GM18508 (cell line): ENCODE measurements around the gene ADRA2B.

Experiments used
- ATAC-seq: cut with Tn5 transposase; IDR thresholded peaks from one replicate; pipeline ENCODE4 v1.9.1; 2021; ENCODE audit warnings: moderate number of reproducible peaks; ENCODE audit not compliant: insufficient read depth, unreplicated experiment

ADRA2B gene

DNA sequence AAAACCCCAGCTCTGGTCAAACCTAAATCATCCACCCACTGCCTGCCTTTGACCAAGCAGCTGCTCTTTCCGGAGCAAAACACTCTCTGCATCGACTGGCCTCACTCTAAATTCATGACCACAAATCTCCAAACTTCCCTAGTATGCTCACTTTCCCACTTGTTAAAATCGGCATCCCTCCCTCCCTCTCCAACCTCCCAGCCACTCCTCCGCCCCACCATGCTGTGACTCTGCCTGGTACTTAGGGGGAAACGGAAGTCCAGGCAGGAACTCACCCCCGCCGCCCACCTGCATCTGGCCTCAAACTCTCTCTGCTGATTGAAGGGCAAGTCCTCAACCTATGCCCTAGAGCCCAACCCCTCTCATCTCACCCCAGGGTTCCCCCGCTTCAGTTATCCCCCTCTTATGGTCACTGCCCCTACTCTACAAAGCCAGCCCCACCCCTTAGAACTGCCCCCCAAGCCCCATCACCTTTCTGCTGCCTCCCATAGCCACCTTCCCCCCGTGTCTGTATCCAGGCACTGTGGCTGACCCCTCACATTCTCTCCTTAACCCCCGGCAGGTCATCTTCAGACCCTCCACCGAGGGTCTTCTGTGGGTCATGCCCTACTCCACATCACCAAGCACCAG, 3.8 kb upstream of the ADRA2B start:
- no peak for ATAC-seq

DNA sequence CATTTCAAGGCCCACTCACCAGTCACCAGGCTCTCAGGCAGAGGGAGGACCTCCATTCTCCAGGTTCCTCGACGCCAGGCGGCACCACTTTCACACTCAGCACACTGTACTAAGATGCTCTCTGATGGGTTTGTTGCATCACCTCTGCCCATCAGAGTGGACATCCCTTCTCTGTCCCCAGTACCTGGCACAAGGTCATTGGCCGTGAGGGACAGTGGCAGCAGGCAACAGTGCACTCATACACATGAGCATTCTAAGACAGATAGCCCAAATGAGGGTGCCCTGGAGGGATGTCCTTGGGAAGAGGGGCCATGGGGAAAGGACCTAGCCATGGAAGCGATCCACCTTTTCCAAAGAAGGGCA, 3.0 kb upstream of the ADRA2B start:
- ATAC-seq, result no peak

DNA sequence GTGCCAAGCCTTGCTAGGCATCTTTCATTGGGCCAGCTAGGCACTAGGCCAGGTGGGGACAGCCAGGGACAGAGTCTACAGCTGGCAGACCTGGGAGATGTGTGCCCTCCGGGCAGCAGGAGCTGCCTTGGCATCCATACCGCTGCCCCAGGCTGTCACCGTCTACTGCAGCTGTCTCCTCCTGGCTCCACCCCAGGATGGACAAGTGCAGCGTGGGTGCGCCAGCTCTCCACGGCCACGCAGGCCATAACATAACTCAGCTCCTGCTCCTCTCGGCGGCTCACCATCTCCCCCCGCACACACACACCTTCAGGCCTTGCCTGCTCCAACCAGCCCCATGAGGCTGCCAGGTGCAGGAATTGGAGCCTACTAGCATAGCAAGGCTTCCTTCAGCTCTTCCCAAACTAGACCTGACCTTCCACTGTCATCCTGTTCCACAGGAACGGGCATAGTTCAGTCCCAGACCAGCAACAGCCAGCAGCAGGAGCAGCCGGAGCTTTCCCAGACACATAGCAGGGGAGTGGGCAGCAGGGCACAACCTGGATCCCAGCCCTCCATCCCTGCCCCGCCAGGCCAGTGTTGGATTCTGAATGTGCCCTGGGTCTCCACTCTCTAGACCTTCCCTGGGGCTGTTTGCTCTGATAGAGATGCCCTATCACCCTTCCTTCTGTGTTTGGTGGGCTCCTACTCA, 2.5 kb upstream of the ADRA2B start:
- ATAC-seq, result no peak

- no peak for ATAC-seq
Observed at GRCh38 chr2:96117701-96118588, 1.6 kb upstream of the ADRA2B start.

DNA sequence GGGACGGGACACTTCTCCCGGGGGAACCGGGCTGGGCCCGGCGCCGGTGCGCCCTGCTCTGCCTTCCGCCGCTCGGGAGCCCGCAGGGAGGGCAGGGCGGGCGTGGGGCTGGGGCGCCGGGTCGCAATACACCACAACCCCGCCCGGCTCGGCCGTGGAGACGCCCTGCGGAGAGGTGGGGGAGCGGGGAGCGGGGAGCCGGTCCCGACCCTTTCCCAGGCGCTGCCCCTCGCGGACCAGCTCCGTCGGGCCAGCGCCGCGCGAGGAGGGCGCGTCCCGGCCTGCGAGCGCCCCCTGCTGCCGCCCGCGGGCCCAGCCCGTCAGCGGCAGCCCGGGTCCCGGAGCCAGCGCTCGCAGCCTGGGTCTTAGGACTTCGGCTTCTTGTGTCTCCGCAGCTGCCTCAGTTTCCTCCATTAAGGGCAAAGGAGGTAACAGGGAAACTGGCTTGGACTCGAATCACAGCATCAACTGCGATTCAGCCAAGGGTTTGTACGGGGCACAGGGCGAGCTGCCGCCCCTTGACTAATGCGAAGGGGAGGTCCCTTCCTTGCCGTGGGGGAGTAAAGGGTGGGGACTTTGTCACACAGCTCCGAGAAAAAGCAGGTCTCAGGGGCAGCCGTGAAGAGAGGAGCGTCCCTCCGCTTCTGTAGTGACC, 635 bp upstream of the ADRA2B start:
- ATAC-seq, result no peak

DNA sequence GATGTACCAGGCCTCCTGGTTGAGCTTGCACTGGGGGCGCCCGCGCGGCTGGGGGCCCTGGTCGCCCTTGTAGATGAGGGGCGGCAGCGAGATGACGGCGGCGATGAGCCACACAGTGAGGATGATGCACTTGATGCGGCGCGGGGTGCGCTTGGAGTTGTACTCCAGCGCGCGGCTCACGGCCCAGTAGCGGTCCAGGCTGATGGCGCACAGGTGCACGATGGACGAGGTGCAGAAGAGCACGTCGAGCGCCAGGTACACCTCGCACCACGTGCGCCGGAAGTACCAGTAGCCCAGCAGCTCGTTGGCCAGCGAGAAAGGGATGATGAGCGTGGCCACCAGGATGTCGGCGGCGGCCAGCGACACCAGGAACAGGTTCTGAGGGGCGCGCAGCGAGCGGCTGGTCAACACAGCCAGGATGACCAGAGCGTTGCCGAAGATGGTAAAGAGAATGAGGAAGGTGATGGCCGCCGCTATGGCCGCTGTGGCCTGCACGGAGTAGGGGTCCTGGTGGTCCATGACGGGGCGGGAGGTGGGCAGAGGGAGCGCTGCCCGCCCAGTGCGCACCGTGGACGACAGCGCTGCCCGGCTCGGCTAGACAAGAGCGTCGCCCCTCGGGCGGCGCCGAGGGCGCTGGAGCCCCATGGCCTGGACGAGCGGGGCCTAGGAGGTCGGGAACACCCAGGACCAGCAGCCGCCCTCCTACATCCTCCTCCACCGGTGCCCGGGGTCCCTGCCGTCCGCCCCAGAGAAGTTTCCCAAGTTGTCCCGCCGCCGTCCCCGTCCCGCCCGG, 544 bp downstream of the ADRA2B start:
- no peak for ATAC-seq

- no peak for ATAC-seq
Observed at GRCh38 chr2:96114903-96115581, 1.3 kb downstream of the ADRA2B start.

DNA sequence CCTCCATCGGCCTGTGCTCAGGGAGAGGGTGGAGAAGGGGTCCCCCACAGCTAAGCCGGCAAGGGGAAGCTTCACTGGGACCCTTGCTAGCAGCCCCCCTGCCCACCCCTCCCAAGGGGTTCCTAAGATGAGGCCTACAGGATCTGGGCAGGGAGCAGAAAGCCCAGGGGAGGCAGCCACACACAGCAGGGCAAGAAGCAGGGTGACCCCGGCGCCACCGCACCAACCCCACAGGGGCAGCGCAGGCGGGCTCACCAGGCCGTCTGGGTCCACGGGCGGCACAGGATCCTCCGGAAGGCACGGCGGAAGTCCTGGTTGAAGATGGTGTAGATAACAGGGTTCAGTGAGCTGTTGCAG, 1.8 kb downstream of the ADRA2B start:
- no peak for ATAC-seq

- ATAC-seq, result no peak
Observed at GRCh38 chr2:96113951-96114350, 2.4 kb downstream of the ADRA2B start.

- ATAC-seq, result no peak
Observed at GRCh38 chr2:96113367-96113677, 3.0 kb downstream of the ADRA2B start.

GRCh38 chr2:96112501-96113366, 3.6 kb downstream of the ADRA2B start:
- no peak for ATAC-seq

GRCh38 chr2:96111823-96112500, 4.4 kb downstream of the ADRA2B start:
- ATAC-seq, result no peak

GRCh38 chr2:96111257-96111640, 5.1 kb downstream of the ADRA2B start:
- ATAC-seq, result no peak

DNA sequence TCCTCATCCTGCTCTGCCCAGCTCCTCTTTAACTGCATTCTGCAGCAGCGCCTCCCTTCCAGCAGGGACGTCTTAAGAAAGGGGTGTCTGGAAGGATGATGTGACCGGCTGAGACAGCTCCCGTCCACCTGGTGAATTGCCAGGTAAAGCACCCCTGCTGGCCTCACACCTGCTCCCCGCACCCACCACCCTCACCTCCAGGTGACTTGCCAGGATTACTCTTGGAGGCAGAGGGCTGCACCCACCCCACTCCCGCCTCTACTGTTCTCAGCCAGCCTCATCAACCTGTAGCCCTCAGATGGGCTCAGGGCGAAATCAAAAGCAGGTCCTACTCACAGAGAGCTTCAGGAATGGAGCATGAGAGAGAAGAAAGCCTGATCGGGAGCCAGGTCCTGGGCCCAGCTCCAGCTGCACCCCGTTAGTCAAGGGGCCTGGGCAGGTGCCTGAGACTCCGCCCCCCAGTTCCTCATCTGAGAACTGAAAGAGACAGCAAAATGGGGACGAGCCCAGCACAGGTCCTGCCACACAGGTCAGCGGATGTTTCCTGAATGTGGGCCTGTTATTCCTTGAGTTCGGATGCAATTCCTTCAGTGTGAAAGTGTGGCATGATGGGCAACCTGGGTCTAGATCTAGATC, 5.6 kb downstream of the ADRA2B start:
- no peak for ATAC-seq

DNA sequence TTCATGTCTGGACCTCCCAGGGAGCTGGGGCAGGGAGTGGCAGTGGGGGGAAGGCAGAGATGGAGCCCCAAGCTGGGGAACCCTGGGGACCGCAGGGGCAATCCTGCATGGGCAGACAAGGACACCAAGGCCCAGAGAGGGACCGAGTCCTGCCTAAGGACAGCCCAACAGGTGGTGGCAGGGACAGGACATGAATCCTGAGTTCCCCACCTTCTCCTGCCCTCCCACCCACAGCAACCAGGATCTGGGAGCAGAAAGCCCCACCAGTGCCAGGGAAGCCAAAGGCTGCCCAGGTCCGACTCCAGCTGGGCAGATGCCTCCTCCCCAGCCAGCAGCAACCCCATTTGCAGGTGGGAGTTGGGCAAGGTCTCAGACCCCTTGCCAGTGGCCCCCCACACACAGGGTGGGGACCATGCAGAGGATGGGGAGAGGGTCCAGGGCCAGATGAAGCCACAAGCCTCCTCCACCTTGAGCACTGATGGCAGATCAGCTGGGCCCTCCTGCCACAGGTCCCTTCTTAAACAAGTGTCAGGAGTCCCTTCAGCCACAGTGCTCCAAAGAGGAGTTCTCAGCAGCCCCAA, 6.3 kb downstream of the ADRA2B start:
- ATAC-seq, result no peak

GRCh38 chr2:96109361-96109680, 7.0 kb downstream of the ADRA2B start:
- ATAC-seq, result no peak

- ATAC-seq, result no peak
Observed at GRCh38 chr2:96108541-96109360, 7.6 kb downstream of the ADRA2B start.
